Activated naive CD8-positive, alpha-beta T cell (primary cell): ENCODE results near the gene CORO1C.

Experiments
- H3K27ac Mint-ChIP-seq: one replicate; pipeline ENCODE4 v1.8.0; 2021; ENCODE audit warnings: mixed read lengths
- H3K27me3 Mint-ChIP-seq: one replicate; pipeline ENCODE4 v1.8.0; 2021; ENCODE audit warnings: mixed read lengths
- H3K36me3 Mint-ChIP-seq: one replicate; pipeline ENCODE4 v1.8.0; 2021; ENCODE audit warnings: mixed read lengths
- H3K4me1 Mint-ChIP-seq: one replicate; pipeline ENCODE4 v1.8.0; 2021; ENCODE audit warnings: low read depth, mixed read lengths
- H3K4me3 Mint-ChIP-seq: one replicate; pipeline ENCODE4 v1.8.0; 2021; ENCODE audit warnings: mild to moderate bottlenecking, mixed read lengths
- H3K9me3 Mint-ChIP-seq: one replicate; pipeline ENCODE4 v1.8.0; 2021; ENCODE audit warnings: low read depth, mixed read lengths

CORO1C gene

GRCh38 chr12:108602209-108602705 lies 129.1 kb downstream of the CORO1C start:
- Mint-ChIP-seq H3K36me3 (no peaks in the 10 kb centered on the region), H3K4me3 (no peak overlapping the region)

GRCh38 chr12:108600702-108601007 lies 130.7 kb downstream of the CORO1C start:
- no peak overlapping the region for H3K27ac Mint-ChIP-seq
- H3K27me3 Mint-ChIP-seq, result no peaks in the 10 kb centered on the region
- H3K4me1 Mint-ChIP-seq, result no peaks in the 10 kb centered on the region
- no peak overlapping the region for H3K4me3 Mint-ChIP-seq
- no peaks in the 10 kb centered on the region for H3K36me3 Mint-ChIP-seq
- H3K9me3 Mint-ChIP-seq, result no peaks in the 10 kb centered on the region

More at GRCh38 chr12:108602209-108602705, 129.1 kb downstream of the CORO1C start:
- no peaks in the 10 kb centered on the region for H3K4me1 Mint-ChIP-seq
- H3K27me3 Mint-ChIP-seq, result no peaks in the 10 kb centered on the region
- H3K27ac Mint-ChIP-seq, result no peak overlapping the region
- H3K9me3 Mint-ChIP-seq, result no peaks in the 10 kb centered on the region

- Mint-ChIP-seq H3K27me3 (no peaks in the 10 kb centered on the region), H3K4me1 (no peaks in the 10 kb centered on the region)
These were observed 131.2 kb downstream of the CORO1C start for GRCh38 chr12:108599948-108600701.

GRCh38 chr12:108599541-108599940 lies 131.8 kb downstream of the CORO1C start:
- Mint-ChIP-seq H3K4me1 (no peaks in the 10 kb centered on the region), H3K9me3 (no peaks in the 10 kb centered on the region), H3K4me3 (no peak overlapping the region), H3K27ac (no peak overlapping the region), H3K27me3 (no peaks in the 10 kb centered on the region), H3K36me3 (no peaks in the 10 kb centered on the region)

More at GRCh38 chr12:108599948-108600701, 131.2 kb downstream of the CORO1C start:
- Mint-ChIP-seq H3K36me3 (no peaks in the 10 kb centered on the region), H3K9me3 (no peaks in the 10 kb centered on the region), H3K4me3 (no peak overlapping the region), H3K27ac (no peak overlapping the region)

- Mint-ChIP-seq H3K27ac (no peak overlapping the region), H3K9me3 (no peaks in the 10 kb centered on the region), H3K27me3 (no peaks in the 10 kb centered on the region)
These were observed 132.6 kb downstream of the CORO1C start for GRCh38 chr12:108598553-108599250.

GRCh38 chr12:108597559-108598471 lies 133.5 kb downstream of the CORO1C start, which contains the start of gene TMEM119:
TMEM119 (minus strand) TSS chr12:108598084; CDS start chr12:108592383, 5,701 bp downstream.
- no peaks in the 10 kb centered on the region for H3K36me3 Mint-ChIP-seq
- H3K27ac Mint-ChIP-seq, result no peak within 1 kb of the TSS
- H3K4me1 Mint-ChIP-seq, result no peaks in the 10 kb centered on the region

More at GRCh38 chr12:108598553-108599250, 132.6 kb downstream of the CORO1C start:
- H3K4me1 Mint-ChIP-seq, result no peaks in the 10 kb centered on the region
- no peaks in the 10 kb centered on the region for H3K36me3 Mint-ChIP-seq
- no peak overlapping the region for H3K4me3 Mint-ChIP-seq

GRCh38 chr12:108596854-108597558 lies 134.3 kb downstream of the CORO1C start:
- Mint-ChIP-seq H3K36me3 (no peaks in the 10 kb centered on the region), H3K27ac (no peak overlapping the region), H3K4me1 (no peaks in the 10 kb centered on the region), H3K4me3 (no peak overlapping the region), H3K27me3 (no peaks in the 10 kb centered on the region), H3K9me3 (no peaks in the 10 kb centered on the region)

More at GRCh38 chr12:108597559-108598471, 133.5 kb downstream of the CORO1C start, which contains the start of gene TMEM119:
- Mint-ChIP-seq H3K9me3 (no peaks in the 10 kb centered on the region), H3K4me3 (no peak within 1 kb of the TSS), H3K27me3 (no peaks in the 10 kb centered on the region)

- Mint-ChIP-seq H3K36me3 (no peaks in the 10 kb centered on the region), H3K4me3 (no peak overlapping the region), H3K27me3 (no peaks in the 10 kb centered on the region), H3K9me3 (no peaks in the 10 kb centered on the region), H3K4me1 (no peaks in the 10 kb centered on the region), H3K27ac (no peak overlapping the region)
These were observed 135.3 kb downstream of the CORO1C start for GRCh38 chr12:108595711-108596647.
